CD14-positive monocyte (primary cell): ENCODE data around the gene GARNL3. TPM values are rescaled to one million over a fixed set of nuclear protein-coding genes. Genes with fewer than 3 reads are reported as not detected.

Experiments
- DNase-seq, 3 donors: peaks; one replicate each; pipeline ENCODE4 v3.0.0-alpha.2; 2011 to 2022
- H2AFZ ChIP-seq: 2 replicates; pipeline ENCODE4 v1.6.0; 2012; ENCODE audit warnings: mild to moderate bottlenecking, low read depth, low read length, inconsistent platforms; ENCODE audit not compliant: insufficient read depth, poor library complexity, severe bottlenecking
- H3K27ac ChIP-seq, 2 donors: 1 replicate in 1 of 2; 2 replicates in 1 of 2; pipeline ENCODE4 v1.5.1; 2012 to 2013; ENCODE audit warnings: low read length in 2 of 2, control low read depth in 1 of 2, inconsistent platforms in 1 of 2, low read depth in 1 of 2, mild to moderate bottlenecking in 1 of 2
- H3K27me3 ChIP-seq, 2 donors: one replicate each; pipeline versions ENCODE4 v1.6.0 to v1.6.1; 2011 to 2013; ENCODE audit warnings: low read length in 2 of 2; ENCODE audit not compliant: control insufficient read depth in 2 of 2, insufficient read depth in 2 of 2
- H3K36me3 ChIP-seq, 2 donors: replicated peaks in 1 of 2; 1 replicate in 1 of 2; 2 replicates in 1 of 2; pipeline versions ENCODE4 v1.5.1 to v1.6.1; 2012 to 2013; ENCODE audit warnings: low read length in 2 of 2, control low read depth in 1 of 2, inconsistent platforms in 1 of 2, mild to moderate bottlenecking in 1 of 2; ENCODE audit not compliant: insufficient read depth in 2 of 2, control insufficient read depth in 1 of 2
- H3K4me1 ChIP-seq, 2 donors: 1 replicate in 1 of 2; 2 replicates in 1 of 2; pipeline versions ENCODE4 v1.5.1 to v1.6.1; 2012 to 2013; ENCODE audit warnings: low read length in 2 of 2, control low read depth in 1 of 2, inconsistent platforms in 1 of 2, mild to moderate bottlenecking in 1 of 2, moderate library complexity in 1 of 2; ENCODE audit not compliant: insufficient read depth in 2 of 2, control insufficient read depth in 1 of 2
- H3K4me2 ChIP-seq: replicated peaks from 2 replicates; pipeline ENCODE3; 2012; ENCODE audit warnings: low read length, moderate library complexity, mild to moderate bottlenecking; ENCODE audit not compliant: poor library complexity, severe bottlenecking; ENCODE audit errors: extremely low read depth
- H3K4me3 ChIP-seq, 3 experiments: fragments of 200-600 bp in 1 of 3; sonication (generic) in 1 of 3; replicated peaks in 1 of 3; 1 replicate in 2 of 3; 2 replicates in 1 of 3; pipeline ENCODE4 v1.5.1; 2011 to 2013; ENCODE audit warnings: low read length in 3 of 3, mild to moderate bottlenecking in 3 of 3, control low read depth in 2 of 3, low read depth in 2 of 3, inconsistent platforms in 1 of 3, moderate library complexity in 1 of 3
- H3K79me2 ChIP-seq: 2 replicates; pipeline ENCODE4 v1.6.0; 2012; ENCODE audit warnings: mild to moderate bottlenecking, control low read depth, inconsistent platforms, low read length, moderate library complexity; ENCODE audit not compliant: insufficient read depth
- H3K9ac ChIP-seq: 2 replicates; pipeline ENCODE4 v1.6.0; 2017; ENCODE audit warnings: low read length, mild to moderate bottlenecking; ENCODE audit not compliant: insufficient read depth, poor library complexity, severe bottlenecking
- H3K9me3 ChIP-seq, 2 donors: replicated peaks in 1 of 2; 1 replicate in 1 of 2; 2 replicates in 1 of 2; pipeline versions ENCODE4 v1.5.1 to v1.6.1; 2012 to 2013; ENCODE audit warnings: low read length in 2 of 2, control low read depth in 1 of 2; ENCODE audit not compliant: control insufficient read depth in 1 of 2, insufficient read depth in 1 of 2
- H4K20me1 ChIP-seq: 2 replicates; pipeline ENCODE4 v1.6.0; 2012; ENCODE audit warnings: mild to moderate bottlenecking, low read length, control low read depth, moderate library complexity; ENCODE audit not compliant: insufficient read depth
- H3K27ac Mint-ChIP-seq, 7 donors: one replicate each; pipeline ENCODE4 v1.8.0; 2020; ENCODE audit warnings: mild to moderate bottlenecking in 7 of 7, mixed read lengths in 7 of 7, moderate library complexity in 6 of 7, inconsistent platforms in 2 of 7
- H3K27me3 Mint-ChIP-seq, 3 donors: one replicate each; pipeline ENCODE4 v1.8.0; 2021 to 2022; ENCODE audit warnings: low read depth in 3 of 3, mild to moderate bottlenecking in 3 of 3, mixed read lengths in 3 of 3, moderate library complexity in 3 of 3, inconsistent platforms in 1 of 3
- H3K36me3 Mint-ChIP-seq, 2 donors: one replicate each; pipeline ENCODE4 v1.8.0; 2020; ENCODE audit warnings: mixed read lengths in 2 of 2, inconsistent platforms in 1 of 2, mild to moderate bottlenecking in 1 of 2
- H3K4me1 Mint-ChIP-seq: one replicate; pipeline ENCODE4 v1.8.0; 2020; ENCODE audit warnings: mild to moderate bottlenecking, mixed read lengths
- H3K4me3 Mint-ChIP-seq, 2 donors: one replicate each; pipeline ENCODE4 v1.8.0; 2020; ENCODE audit warnings: mild to moderate bottlenecking in 2 of 2, mixed read lengths in 2 of 2, moderate library complexity in 1 of 2
- H3K9me3 Mint-ChIP-seq, 7 donors: one replicate each; pipeline ENCODE4 v1.8.0; 2020 to 2022; ENCODE audit warnings: mixed read lengths in 7 of 7, mild to moderate bottlenecking in 6 of 7, moderate library complexity in 6 of 7, inconsistent platforms in 2 of 7
- WGBS: methylation state at CpG from one replicate; pipeline ENCODE4 v1.1.5; 2013; ENCODE audit warnings: missing lambda C conversion rate; ENCODE audit not compliant: insufficient coverage; 5-methylcytosine and 5-hydroxymethylcytosine counted together
- intact Hi-C, 2 donors: fragments of 100-400 bp; cut with micrococcal nuclease; formaldehyde crosslinking; loops; one replicate each; pipeline versions ENCODE4 v1.15.0 to v1.15.1; 2023
- polyA plus RNA-seq, 3 donors: library from polyadenylated mRNA; depleted of rRNA in 1 of 3; unstranded in 2 of 3; stranded (reverse) in 1 of 3; fragments of 300-500 nt in 2 of 3; fragments of >200 nt in 1 of 3; fragmentation: Illumina TruSeq in 2 of 3; gene quantifications; 1 replicate in 2 of 3; 2 replicates in 1 of 3; pipeline ENCODE4 v1.2.3, GENCODE V29; 2012 to 2021
- TF ChIP-seq, protein P1 (sequence below): fragments of 200-600 bp; IDR thresholded peaks from one replicate; pipeline ENCODE4 v1.8.0; 2022; ENCODE audit warnings: antibody characterized with exemption, mild to moderate bottlenecking

The GARNL3 gene
- polyA plus RNA-seq, 3 donors = 0.39 to 1.5 (median 0.94) TPM

DNA sequence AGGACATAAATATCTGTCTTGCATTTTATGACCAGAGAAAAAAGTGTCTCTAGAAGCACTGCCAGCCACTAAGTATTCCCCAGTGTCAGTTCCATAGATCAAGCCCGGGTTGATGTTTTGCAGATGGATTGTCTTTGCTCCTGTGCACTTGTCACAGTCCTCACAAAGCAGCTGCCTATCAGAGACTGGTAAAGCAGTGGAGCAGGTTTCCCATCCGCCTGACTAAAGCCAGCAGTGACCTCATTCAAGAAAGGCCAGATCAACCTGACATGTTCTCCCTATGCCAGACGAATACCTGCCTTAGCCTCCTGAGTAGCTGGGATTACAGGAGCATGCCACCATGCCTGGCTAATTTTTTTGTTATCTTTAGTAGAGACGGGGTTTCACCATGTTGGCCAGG lies 26.8 kb upstream of the GARNL3 start:
- no peaks in the 10 kb centered on the region for H3K4me1 Mint-ChIP-seq

DNA sequence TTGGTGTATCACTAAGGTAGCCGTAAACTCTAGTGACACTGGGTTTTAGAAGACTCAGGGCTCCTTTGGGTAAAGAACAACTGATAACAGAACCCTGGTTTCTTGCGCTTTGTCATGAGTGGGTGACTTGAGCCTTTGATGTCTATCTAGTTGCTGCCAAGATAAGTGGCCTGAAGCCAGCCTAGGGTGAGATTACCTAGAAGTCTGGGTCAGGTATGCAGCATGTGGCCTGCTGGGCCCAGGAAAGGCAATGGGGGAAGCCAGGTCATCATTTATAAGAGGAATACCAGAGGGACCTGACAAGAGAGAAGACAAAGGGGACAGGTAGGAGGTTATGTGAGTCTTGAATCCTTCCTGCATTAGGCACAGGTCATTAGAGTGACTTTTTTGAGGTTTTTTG lies 23.2 kb upstream of the GARNL3 start:
- no peaks in the 10 kb centered on the region for H3K36me3 Mint-ChIP-seq
- H3K27ac ChIP-seq = no peak overlapping the region
- H2AFZ ChIP-seq = no peak overlapping the region
- H3K4me1 ChIP-seq = peaks cover 7 to 12% of the 10 kb centered on the region in 2 donors
- H3K4me3 ChIP-seq = no peak overlapping the region
- no peaks in the 10 kb centered on the region for H3K36me3 ChIP-seq
- peaks cover 0 to 2% (median 0%) of the 10 kb centered on the region in 7 donors for H3K9me3 Mint-ChIP-seq
- H3K9ac ChIP-seq = no peak overlapping the region
- intact Hi-C loops = no loop called here
- H3K4me2 ChIP-seq = no peak overlapping the region
- peaks cover 15% of the 10 kb centered on the region for H3K4me1 Mint-ChIP-seq
- no peaks in the 10 kb centered on the region for H3K79me2 ChIP-seq
- no peaks in the 10 kb centered on the region for H4K20me1 ChIP-seq
- no peaks in the 10 kb centered on the region for H3K27me3 ChIP-seq
- H3K4me3 Mint-ChIP-seq = no peak overlapping the region
- H3K27me3 Mint-ChIP-seq = peaks cover 0 to 7% (median 4%) of the 10 kb centered on the region in 3 donors
- no peaks in the 10 kb centered on the region for H3K9me3 ChIP-seq
- TF ChIP-seq, protein P1, sequence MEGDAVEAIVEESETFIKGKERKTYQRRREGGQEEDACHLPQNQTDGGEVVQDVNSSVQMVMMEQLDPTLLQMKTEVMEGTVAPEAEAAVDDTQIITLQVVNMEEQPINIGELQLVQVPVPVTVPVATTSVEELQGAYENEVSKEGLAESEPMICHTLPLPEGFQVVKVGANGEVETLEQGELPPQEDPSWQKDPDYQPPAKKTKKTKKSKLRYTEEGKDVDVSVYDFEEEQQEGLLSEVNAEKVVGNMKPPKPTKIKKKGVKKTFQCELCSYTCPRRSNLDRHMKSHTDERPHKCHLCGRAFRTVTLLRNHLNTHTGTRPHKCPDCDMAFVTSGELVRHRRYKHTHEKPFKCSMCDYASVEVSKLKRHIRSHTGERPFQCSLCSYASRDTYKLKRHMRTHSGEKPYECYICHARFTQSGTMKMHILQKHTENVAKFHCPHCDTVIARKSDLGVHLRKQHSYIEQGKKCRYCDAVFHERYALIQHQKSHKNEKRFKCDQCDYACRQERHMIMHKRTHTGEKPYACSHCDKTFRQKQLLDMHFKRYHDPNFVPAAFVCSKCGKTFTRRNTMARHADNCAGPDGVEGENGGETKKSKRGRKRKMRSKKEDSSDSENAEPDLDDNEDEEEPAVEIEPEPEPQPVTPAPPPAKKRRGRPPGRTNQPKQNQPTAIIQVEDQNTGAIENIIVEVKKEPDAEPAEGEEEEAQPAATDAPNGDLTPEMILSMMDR = no peak
- WGBS = 94% methylated on average over 2 of the region's 2 CpGs
- no peak overlapping the region for H3K27ac Mint-ChIP-seq
- DNase-seq = no peak

More for the DNA sequence above, 26.8 kb upstream of the GARNL3 start:
- intact Hi-C loops = no loop called here
- TF ChIP-seq, protein P1 = no peak
- Histone ChIP-seq H3K27ac (no peak overlapping the region), H4K20me1 (no peaks in the 10 kb centered on the region), H3K4me2 (no peak overlapping the region), H3K36me3 (no peaks in the 10 kb centered on the region), H3K79me2 (no peaks in the 10 kb centered on the region), H3K4me3 (no peak overlapping the region), H3K9ac (no peak overlapping the region), H2AFZ (no peak overlapping the region), H3K27me3 (no peaks in the 10 kb centered on the region), H3K9me3 (no peaks in the 10 kb centered on the region), H3K4me1 (no peaks in the 10 kb centered on the region)
- Mint-ChIP-seq H3K27ac (no peak overlapping the region), H3K27me3 (peaks cover 4 to 7% (median 4%) of the 10 kb centered on the region in 3 donors), H3K4me3 (no peak overlapping the region), H3K36me3 (no peaks in the 10 kb centered on the region), H3K9me3 (peaks cover 0 to 2% (median 0%) of the 10 kb centered on the region in 7 donors)
- no peak for DNase-seq
- WGBS = 98% methylated on average over 4 of the region's 4 CpGs
